Body of pancreas (tissue), 4 donors: ENCODE measurements around the gene PACS1.

Experiments used
- POLR2A ChIP-seq, 3 donors: fragments of 450-650 bp; IDR thresholded peaks; one replicate each; pipeline ENCODE4 v1.6.1; 2016; ENCODE audit warnings: antibody characterized with exemption in 3 of 3, mild to moderate bottlenecking in 2 of 3
- TF ChIP-seq, protein P1 (sequence below), 7 experiments: fragments of 450-650 bp in 4 of 7; fragments of 200-600 bp in 3 of 7; sonication (generic) in 3 of 7; IDR thresholded peaks; one replicate each; pipeline ENCODE4 v1.5.1; 2016 to 2019; ENCODE audit warnings: antibody characterized with exemption in 7 of 7

DNA sequence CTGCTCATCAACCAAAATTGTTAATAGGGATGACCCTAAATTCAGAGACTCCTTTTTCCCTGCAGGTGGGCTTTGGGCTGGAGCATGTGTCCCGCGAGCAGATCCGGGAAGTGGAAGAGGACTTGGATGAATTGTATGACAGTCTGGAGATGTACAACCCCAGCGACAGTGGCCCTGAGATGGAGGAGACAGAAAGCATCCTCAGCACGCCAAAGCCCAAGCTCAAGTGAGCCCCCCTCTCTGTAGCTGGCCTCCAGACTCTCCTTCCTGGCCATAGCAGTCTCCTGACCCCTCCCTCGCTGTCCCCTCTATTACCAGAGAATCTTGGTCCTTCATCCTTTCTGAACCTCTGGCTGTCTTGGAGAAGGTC is 150.5 kb downstream of the PACS1 start:
- TF ChIP-seq, protein P1, sequence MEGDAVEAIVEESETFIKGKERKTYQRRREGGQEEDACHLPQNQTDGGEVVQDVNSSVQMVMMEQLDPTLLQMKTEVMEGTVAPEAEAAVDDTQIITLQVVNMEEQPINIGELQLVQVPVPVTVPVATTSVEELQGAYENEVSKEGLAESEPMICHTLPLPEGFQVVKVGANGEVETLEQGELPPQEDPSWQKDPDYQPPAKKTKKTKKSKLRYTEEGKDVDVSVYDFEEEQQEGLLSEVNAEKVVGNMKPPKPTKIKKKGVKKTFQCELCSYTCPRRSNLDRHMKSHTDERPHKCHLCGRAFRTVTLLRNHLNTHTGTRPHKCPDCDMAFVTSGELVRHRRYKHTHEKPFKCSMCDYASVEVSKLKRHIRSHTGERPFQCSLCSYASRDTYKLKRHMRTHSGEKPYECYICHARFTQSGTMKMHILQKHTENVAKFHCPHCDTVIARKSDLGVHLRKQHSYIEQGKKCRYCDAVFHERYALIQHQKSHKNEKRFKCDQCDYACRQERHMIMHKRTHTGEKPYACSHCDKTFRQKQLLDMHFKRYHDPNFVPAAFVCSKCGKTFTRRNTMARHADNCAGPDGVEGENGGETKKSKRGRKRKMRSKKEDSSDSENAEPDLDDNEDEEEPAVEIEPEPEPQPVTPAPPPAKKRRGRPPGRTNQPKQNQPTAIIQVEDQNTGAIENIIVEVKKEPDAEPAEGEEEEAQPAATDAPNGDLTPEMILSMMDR (IDR thresholded peaks at IDR 0.05) = no peak
- no peak for TF ChIP-seq POLR2A (IDR thresholded peaks at IDR 0.05)
